Measurements from ENCODE around the gene TJAP1.
"Not testable (repeated sequence)": the region's sequence is repeated elsewhere in the genome, so short reads cannot be mapped to it uniquely, and the experiment has no call there.

TJAP1 gene

DNA sequence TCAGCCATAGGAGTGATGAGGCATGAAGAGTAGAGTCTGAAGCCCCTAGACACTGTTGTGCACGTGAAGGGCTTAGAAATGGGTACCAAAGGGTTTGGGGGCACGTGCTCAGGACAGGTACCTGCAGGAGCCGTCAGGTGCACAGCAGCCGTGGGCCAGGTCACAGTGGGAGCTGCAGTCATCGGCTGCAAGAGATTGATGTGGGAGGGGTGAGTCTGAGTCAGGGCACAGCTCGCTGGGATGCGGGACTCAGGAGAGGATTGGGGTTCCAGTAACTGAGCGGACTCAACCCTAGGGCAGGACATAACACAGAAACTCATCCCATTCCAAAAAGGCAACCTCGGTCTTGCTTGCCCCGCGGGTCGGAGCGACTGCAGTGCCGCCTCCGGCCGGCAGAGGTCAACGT is 23.1 kb upstream of the TJAP1 start:
- DNase-seq (ENCODE audit: low spot score) = no peak

DNA sequence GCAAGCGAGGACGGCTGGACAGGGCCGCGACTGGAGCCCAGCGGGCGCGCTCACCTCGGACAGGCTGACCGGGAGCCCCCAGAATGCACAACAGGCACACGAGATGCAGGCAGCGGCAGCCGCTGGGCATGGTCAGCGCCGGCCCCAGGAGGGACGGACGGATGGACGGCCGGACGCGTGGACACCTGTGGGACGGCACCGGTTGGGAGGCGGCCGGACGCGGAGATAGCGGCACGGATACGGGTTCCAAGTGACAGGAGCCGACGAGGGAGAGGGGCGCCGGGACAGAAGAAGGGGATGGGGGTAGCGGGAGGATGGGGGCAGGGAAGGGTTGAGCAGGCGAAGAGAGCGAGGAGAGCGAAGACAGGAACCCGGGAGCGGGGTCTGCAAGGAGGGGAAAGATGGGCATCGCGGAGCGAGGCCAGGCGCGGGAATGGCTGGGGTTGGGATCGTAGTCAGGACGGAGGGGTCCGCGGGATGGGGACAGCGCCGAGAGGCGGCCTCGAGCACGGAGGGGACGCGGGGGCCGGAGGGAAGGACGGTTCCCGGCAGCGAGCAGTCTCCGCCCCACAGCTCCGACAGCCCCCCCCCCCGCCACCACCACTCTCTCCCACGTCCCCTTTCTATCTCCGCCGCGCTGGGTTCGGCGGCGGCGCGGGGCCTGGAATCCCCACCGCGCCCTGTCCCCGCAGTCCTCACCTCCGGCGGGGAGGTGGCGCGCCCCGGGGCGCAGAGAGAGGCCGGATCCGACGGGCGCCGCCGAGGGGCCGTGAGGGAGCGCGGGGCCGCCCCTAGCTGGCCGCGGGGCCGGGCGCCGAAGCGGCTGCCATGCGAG is 22.5 kb upstream of the TJAP1 start:
- DNase-seq (ENCODE audit: low spot score) = peak; percentile 86

DNA sequence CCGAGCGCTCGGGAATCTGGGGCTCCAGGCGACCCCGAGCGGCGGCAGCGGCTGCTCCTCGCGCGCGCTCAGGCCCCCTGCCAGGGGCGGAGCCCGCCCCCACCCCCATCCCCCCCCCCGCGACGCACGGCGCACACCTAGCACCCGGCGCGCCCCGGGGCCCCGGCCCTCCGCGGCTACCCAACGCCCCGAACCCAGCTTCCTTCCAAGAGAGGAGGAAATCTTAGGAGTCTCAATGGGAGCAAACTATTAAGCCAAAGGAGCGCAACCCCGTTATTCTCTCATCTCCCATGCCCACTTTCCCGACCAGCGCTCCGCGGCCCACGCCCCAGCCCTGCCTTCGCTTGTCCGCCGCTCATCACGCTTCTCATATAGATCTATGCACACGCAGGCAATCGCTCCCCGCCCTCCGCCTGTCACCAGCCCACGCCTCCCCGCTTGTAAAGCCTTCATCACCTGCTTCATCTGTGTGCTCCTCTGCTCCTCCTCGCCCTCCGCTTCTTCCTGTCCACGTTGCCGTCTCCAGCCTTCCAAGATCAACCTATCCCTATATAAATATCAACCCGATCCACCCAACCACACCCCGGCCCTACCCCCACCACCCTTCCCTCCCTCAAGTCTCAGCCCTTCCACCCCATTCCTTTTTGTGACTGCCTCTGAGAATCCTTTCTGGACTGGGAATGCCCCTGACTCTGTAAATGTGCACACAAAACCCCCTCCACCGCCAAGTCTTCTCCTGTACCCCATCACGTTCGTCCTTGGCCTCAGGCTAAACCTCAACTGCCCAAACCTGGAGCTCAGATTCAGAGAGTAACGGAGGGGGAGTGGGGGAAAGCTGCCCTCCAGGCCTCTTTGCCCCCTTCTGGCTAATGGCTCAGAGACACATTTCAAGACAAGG is 21.6 kb upstream of the TJAP1 start, which contains the start of gene DLK2:
DLK2 (minus strand) TSS at position 18 of the 898 bp plus-strand sequence. CDS start 723 bp downstream, outside the sequence.
- peak; percentile 67 for DNase-seq (ENCODE audit: low spot score)

- no peak for DNase-seq (ENCODE audit: low spot score)
These were observed 19.7 kb upstream of the TJAP1 start for GRCh38 chr6:43457643-43458042.

DNA sequence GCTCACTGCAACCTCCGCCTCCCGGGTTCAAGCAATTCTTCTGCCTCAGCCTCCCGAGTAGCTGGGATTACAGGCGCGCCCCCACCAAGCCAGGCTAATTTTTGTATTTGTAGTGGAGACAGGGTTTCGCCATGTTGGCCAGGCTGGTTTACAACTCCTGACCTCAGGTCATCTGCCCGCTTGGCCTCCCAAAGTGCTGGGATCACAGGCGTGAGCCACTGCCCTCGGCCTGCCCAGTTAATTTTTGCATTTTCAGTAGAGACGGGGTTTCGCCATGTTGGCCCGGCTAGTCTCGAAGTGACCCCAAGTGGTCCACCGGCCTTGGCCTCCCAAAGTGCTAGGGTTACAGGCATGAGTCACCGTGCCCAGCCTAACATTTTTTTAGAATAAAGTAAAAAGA is 19.2 kb upstream of the TJAP1 start:
- not testable (repeated sequence) for DNase-seq (ENCODE audit: low spot score)

- DNase-seq (ENCODE audit: low spot score) = no peak
These were observed 17.8 kb upstream of the TJAP1 start for GRCh38 chr6:43459535-43459934.

- DNase-seq (ENCODE audit: low spot score) = no peak
These were observed 17.3 kb upstream of the TJAP1 start for GRCh38 chr6:43460032-43460431.

DNA sequence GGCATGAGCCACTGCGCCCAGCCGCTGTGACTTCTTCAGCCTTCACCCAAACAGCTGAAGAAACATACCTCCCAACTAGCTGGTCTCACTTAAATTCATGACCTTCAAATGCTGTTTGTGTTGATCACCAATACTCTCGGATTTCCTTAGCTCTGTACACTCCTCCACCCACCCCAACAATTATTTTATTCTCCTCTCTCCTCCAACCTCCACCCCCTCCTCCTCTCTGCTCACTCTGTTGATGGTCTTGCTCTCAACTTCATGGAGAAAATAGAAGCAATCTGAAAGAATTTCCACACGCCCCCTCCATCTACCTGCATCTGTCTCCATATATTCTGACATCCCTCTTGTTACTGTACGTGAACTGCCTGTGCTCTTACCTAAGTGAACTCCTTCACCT is 15.4 kb upstream of the TJAP1 start:
- DNase-seq (ENCODE audit: low spot score) = no peak

DNA sequence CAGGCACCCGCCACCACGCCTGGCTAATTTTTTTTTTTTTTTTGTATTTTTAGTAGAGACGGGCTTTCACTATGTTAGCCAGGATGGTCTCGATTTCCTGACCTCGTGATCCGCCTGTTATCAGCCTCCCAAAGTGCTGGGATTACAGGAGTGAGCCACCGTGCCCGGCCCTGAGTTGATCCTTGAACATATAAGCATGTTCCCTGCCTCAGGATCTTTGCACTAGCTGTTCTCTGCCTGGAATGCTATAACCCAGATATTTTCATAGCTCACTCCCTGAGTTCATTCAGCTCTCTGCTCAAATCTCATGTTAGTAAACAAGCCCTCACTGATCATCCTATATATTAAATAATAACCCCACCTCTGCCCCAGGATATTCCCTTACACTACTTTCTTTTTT is 13.0 kb upstream of the TJAP1 start:
- DNase-seq (ENCODE audit: low spot score) = no peak

DNA sequence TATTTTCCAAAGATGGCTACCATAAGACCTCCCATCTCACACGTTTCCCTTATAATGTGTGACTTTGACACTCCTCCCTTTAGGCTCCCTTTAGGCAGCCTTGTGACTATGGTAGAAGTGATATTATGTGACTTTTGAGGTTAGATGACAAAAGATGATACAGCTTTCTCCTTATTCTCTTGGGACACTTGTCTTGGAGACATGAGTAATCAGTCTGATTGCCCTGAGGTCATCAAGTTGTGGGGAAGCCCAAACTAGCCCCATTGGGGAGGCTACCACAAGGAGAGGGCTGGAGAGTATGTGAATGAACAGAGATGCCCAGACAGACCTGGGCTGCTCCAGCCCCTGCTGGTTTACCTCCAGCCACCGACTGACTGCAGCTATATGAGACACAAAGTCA is 11.4 kb upstream of the TJAP1 start:
- DNase-seq (ENCODE audit: low spot score) = no peak

GRCh38 chr6:43467265-43467664 is 10.1 kb upstream of the TJAP1 start:
- DNase-seq (ENCODE audit: low spot score) = not testable (repeated sequence)

GRCh38 chr6:43467752-43468151 is 9.6 kb upstream of the TJAP1 start:
- no peak for DNase-seq (ENCODE audit: low spot score)

GRCh38 chr6:43468240-43468639 is 9.1 kb upstream of the TJAP1 start:
- no peak for DNase-seq (ENCODE audit: low spot score)

DNA sequence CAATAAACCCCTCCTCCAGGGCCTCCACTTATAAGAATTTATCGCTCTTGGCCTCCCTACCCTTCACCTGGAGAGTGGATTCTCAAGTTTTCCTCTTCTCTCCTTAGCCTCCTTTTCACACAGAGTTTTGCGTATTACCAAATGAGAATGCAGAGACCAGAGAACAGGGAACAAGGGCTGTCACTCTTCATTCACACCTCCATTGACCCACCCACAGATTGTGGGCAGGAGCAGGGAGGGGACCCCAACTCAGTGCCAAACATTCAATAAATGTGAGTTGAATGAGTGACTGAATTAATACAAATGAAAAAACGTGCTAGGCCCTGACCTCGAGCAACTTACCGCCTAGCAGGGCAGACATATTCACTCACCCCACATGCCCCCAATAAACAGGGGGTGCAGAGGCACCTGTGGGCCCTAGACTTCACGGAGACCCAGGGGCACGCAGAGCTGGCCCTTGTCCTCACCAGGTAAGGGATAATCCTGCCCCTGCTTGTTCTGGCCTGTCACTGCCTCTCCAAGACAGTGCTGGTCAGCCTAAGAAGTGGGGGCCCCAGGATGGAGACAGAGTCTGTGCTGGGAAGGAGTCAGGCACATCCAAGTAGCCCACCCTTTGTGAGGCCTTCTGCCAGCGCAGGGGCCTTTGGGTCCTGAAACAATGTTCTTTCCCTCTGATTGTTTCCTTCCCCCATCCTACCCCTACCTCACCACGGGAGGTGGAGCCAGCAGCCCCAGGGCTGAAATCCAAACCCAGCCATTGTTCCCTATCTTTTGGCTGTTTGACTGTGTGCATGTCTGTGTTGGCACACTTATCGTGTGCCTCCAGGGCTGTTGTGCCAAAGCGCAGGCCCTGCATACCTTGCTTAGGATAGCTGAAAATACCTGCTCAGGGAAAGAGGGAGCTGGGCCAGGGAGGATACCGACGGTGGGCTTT is 8.4 kb upstream of the TJAP1 start:
- DNase-seq (ENCODE audit: low spot score) = no peak

- DNase-seq (ENCODE audit: low spot score) = no peak
These were observed 7.4 kb upstream of the TJAP1 start for GRCh38 chr6:43469947-43470346.

GRCh38 chr6:43471399-43471798 is 6.0 kb upstream of the TJAP1 start:
- DNase-seq (ENCODE audit: low spot score) = no peak

DNA sequence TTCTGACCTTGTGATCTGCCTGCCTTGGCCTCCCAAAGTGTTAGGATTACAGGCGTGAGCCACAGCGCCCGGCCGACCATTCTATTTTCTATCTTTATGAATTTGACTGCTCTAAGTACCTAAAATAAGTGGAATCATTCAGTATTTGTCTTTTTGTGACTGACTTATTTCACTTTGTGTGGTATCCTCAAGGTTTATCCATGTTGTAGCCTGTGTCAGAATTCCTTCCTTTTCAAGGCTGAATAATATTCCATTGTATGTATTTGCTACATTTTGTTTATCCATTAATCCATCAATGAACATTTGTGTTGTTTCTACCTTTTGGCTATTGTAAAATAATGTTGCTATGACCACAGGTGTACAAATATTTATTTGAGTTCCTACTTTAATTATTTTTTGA is 4.9 kb upstream of the TJAP1 start:
- DNase-seq (ENCODE audit: low spot score) = no peak

GRCh38 chr6:43475516-43475915 is 1.9 kb upstream of the TJAP1 start:
- no peak for DNase-seq (ENCODE audit: low spot score)

DNA sequence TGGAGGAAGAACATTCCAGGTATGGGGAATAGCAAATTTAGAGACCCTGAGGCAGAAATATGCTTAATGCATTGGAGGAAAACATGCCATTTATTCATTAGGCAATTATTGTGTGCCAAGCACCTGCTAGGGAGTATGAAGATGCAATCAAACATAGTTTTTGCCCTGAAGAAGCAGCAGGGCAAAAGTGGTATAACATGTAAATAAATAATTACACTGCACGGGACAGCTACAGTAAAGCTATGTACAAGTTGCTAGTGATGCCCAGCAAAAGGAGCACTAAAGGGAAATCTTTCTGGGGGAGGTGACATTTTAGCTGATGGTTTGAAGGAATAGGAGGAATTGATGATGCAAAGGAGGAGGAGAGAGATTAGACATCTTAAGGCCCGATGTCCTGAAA is 624 bp upstream of the TJAP1 start:
- DNase-seq (ENCODE audit: low spot score) = no peak

DNA sequence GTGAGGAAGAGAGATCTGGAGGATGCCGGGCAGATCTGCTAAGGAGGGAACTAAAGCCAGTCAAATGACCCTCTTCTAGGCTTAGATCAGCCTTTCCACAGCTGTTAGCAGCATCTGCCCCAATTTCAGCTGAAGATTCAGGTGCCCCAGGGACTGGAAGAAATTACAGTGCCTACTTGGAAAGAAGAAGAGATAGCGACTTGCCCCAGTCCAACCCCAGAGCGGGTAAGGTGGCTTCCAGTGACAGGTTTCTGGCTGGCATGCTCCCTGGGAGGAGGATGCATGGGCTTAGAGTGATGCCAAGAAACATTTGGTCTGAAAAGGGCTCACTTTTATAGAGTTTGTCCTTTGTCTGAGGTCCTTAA is 620 bp downstream of the TJAP1 start:
- no peak for DNase-seq (ENCODE audit: low spot score)

GRCh38 chr6:43481075-43481474 is 3.7 kb downstream of the TJAP1 start:
- no peak for DNase-seq (ENCODE audit: low spot score)

Measured in cerebellar cortex (tissue), 1 donor.